HepG2 (cell line): ENCODE measurements around the gene ITGB2. TPM values are rescaled to one million over a fixed set of nuclear protein-coding genes. Genes with fewer than 3 reads are reported as not detected.

Source experiments
- ATAC-seq: fragments of 200-7000 bp; cut with Tn5 transposase; 3 replicates; pipeline ENCODE4 v1.9.1; 2020; ENCODE audit warnings: mild to moderate bottlenecking, moderate library complexity
- BruUV-seq: library from RNA; stranded (reverse); fragments of 400-500 nt; replicated peaks from 2 replicates; lab custom pipeline; 2021; lab: Mats Ljungman, UMichigan
- CTCF ChIA-PET: fragments of 300-600 bp; formaldehyde crosslinking; extraction: SDS; loops from one replicate; lab custom pipeline; 2021; ENCODE audit warnings: low total read pairs, inconsistent platforms, low intra/inter-chr PET ratio; lab: Yijun Ruan, JAX
- POLR2A ChIA-PET: fragments of 350-600 bp; sonication (Branson Sonifier 250); formaldehyde crosslinking; loops from one replicate; lab custom pipeline; 2020; ENCODE audit warnings: antibody characterized with exemption, inconsistent platforms; lab: Yijun Ruan, JAX
- DNase-seq: peaks from one replicate; pipeline ENCODE4 v3.0.0-alpha.2; 2015; ENCODE audit warnings: low spot score
- FAIRE-seq: peaks from 3 replicates; lab custom pipeline; 2011; peaks lifted over from hg19 to GRCh38; lab: Jason Lieb, UNC
- H2AFZ ChIP-seq: one replicate; pipeline ENCODE4 v1.6.1; 2011; ENCODE audit warnings: low read length, inconsistent platforms
- H3K27ac ChIP-seq: fragments of 300-600 bp; 3 replicates; pipeline ENCODE4 v1.8.0; 2011; ENCODE audit warnings: mixed run types, mild to moderate bottlenecking, mixed read lengths, low read length, inconsistent platforms; ENCODE audit not compliant: insufficient read depth; ENCODE audit errors: extremely low read length
- H3K27me3 ChIP-seq, 2 experiments: fragments of 200-600 bp in 1 of 2; 2 replicates in 1 of 2; 3 replicates in 1 of 2; pipeline versions ENCODE4 v1.6.0 to v1.8.0; 2011; ENCODE audit warnings: low read length in 2 of 2, mild to moderate bottlenecking in 2 of 2, moderate library complexity in 2 of 2, inconsistent platforms in 1 of 2; ENCODE audit not compliant: insufficient read depth in 2 of 2, control insufficient read depth in 1 of 2
- H3K36me3 ChIP-seq, 2 experiments: fragments of 200-600 bp in 1 of 2; replicated peaks in 1 of 2; 2 replicates in 1 of 2; 3 replicates in 1 of 2; pipeline versions ENCODE4 v1.5.1 to v1.8.0; 2011; ENCODE audit warnings: low read length in 2 of 2, inconsistent platforms in 1 of 2; ENCODE audit not compliant: insufficient read depth in 2 of 2, control insufficient read depth in 1 of 2
- H3K4me1 ChIP-seq: 2 replicates; pipeline ENCODE4 v1.5.1; 2012; ENCODE audit warnings: low read length, inconsistent platforms; ENCODE audit not compliant: insufficient read depth
- H3K4me2 ChIP-seq: 2 replicates; pipeline ENCODE4 v1.6.0; 2011; ENCODE audit warnings: low read depth, low read length, inconsistent platforms
- H3K4me3 ChIP-seq, 3 experiments: fragments of 200-600 bp in 1 of 3; sonication (generic), shearing (Covaris generic) in 1 of 3; replicated peaks in 1 of 3; 2 replicates each; pipeline ENCODE4 v1.5.1; 2011 to 2016; ENCODE audit warnings: low read length in 3 of 3, inconsistent platforms in 2 of 3, low read depth in 2 of 3, mild to moderate bottlenecking in 2 of 3, control low read depth in 1 of 3, mixed read lengths in 1 of 3; ENCODE audit not compliant: insufficient read depth in 1 of 3
- H3K79me2 ChIP-seq: one replicate; pipeline ENCODE4 v1.6.1; 2011; ENCODE audit warnings: low read length, inconsistent platforms; ENCODE audit not compliant: insufficient read depth
- H3K9ac ChIP-seq: 2 replicates; pipeline ENCODE4 v1.6.0; 2011; ENCODE audit warnings: mild to moderate bottlenecking, low read depth, low read length, inconsistent platforms; ENCODE audit not compliant: insufficient read depth
- H3K9me3 ChIP-seq: 2 replicates; pipeline ENCODE4 v1.5.1; 2012; ENCODE audit warnings: mild to moderate bottlenecking, low read length
- H4K20me1 ChIP-seq: 2 replicates; pipeline ENCODE4 v1.6.0; 2011; ENCODE audit warnings: inconsistent platforms, mild to moderate bottlenecking, low read length, moderate library complexity; ENCODE audit not compliant: insufficient read depth
- ATRX ChIP-seq: sonication (generic); formaldehyde crosslinking; IDR thresholded peaks from 2 replicates; pipeline ENCODE4 v1.4.0; 2020; ENCODE audit warnings: missing genetic modification reagents, borderline replicate concordance
- CBFB ChIP-seq: sonication (generic); formaldehyde crosslinking; IDR thresholded peaks from 2 replicates; pipeline ENCODE4 v1.4.0; 2020; ENCODE audit warnings: missing genetic modification reagents
- ELF1 ChIP-seq: sonication (generic); formaldehyde crosslinking; IDR thresholded peaks from 2 replicates; pipeline ENCODE4 v1.4.0; 2020; ENCODE audit warnings: missing genetic modification reagents
- GATAD1 ChIP-seq: IDR thresholded peaks from 2 replicates; pipeline ENCODE4 v1.6.1; 2016; ENCODE audit warnings: missing genetic modification reagents, missing compliant biosample characterization
- GTF3A ChIP-seq: sonication (generic); formaldehyde crosslinking; conservative IDR thresholded peaks from 2 replicates; pipeline ENCODE4 v1.4.0; 2020; ENCODE audit warnings: mild to moderate bottlenecking, missing genetic modification reagents
- HMGXB4 ChIP-seq, 2 experiments: sonication (generic) in 1 of 2; formaldehyde crosslinking in 1 of 2; IDR thresholded peaks; 2 replicates each; pipeline versions ENCODE4 v1.4.0 to v1.6.1; 2018 to 2020; ENCODE audit warnings: missing genetic modification reagents in 2 of 2, borderline replicate concordance in 1 of 2, low read depth in 1 of 2, mild to moderate bottlenecking in 1 of 2, missing biosample characterization in 1 of 2
- MBNL3 ChIP-seq: fragments of 250-450 bp; sonication (Bioruptor Pico); conservative IDR thresholded peaks from 2 replicates; pipeline ENCODE4 v1.8.0; 2022; ENCODE audit warnings: mild to moderate bottlenecking, inconsistent platforms
- NFKB2 ChIP-seq: sonication (generic); formaldehyde crosslinking; IDR thresholded peaks from 2 replicates; pipeline ENCODE4 v1.4.0; 2020; ENCODE audit warnings: missing genetic modification reagents, borderline replicate concordance
- NR2F6 ChIP-seq, 2 experiments: IDR thresholded peaks; 2 replicates each; pipeline ENCODE4 v1.6.1; 2016; ENCODE audit warnings: antibody characterized with exemption in 1 of 2, mild to moderate bottlenecking in 1 of 2
- SP140L ChIP-seq: sonication (generic); formaldehyde crosslinking; IDR thresholded peaks from 2 replicates; pipeline ENCODE4 v1.4.0; 2020; ENCODE audit warnings: missing genetic modification reagents, borderline replicate concordance
- ZNF501 ChIP-seq: sonication (generic); formaldehyde crosslinking; IDR thresholded peaks from 2 replicates; pipeline ENCODE4 v1.5.1; 2020; ENCODE audit warnings: mild to moderate bottlenecking, moderate library complexity, missing genetic modification reagents
- WGBS: methylation state at CpG from one replicate; pipeline ENCODE4 v1.1.6; 2017; ENCODE audit warnings: low lambda C conversion rate; 5-methylcytosine and 5-hydroxymethylcytosine counted together
- in situ Hi-C: cut with HindIII; loops from 2 replicates; pipeline ENCODE4 v1.10.0; 2017; ENCODE audit warnings: low pct_unique_long_range_greater_than_20kb; ENCODE audit not compliant: extremely low pct_ligation_motif_present
- intact Hi-C: fragments of 100-400 bp; cut with micrococcal nuclease; formaldehyde crosslinking; loops from one replicate; pipeline ENCODE4 v1.10.0; 2022; ENCODE audit not compliant: unreplicated experiment
- polyA plus RNA-seq, 8 experiments: library from polyadenylated mRNA; depleted of rRNA in 3 of 8; stranded (reverse) in 7 of 8; unstranded in 1 of 8; fragments of >200 nt; fragmentation: Illumina TruSeq in 4 of 8; extraction: Trizol in 4 of 8; gene quantifications; 2 replicates each; pipeline versions ENCODE4 v1.2.1 to v1.2.3, GENCODE V29; 2011 to 2016; ENCODE audit warnings: low read depth in 4 of 8, missing spikeins in 1 of 8, mixed read lengths in 1 of 8; ENCODE audit not compliant: insufficient read depth in 1 of 8
- total RNA-seq, 5 experiments: library from RNA; depleted of rRNA; stranded (reverse); fragments of >200 nt; fragmentation: Illumina TruSeq; extraction: Trizol; gene quantifications; 2 replicates each; pipeline ENCODE4 v1.2.3, GENCODE V29; 2016; ENCODE audit warnings: low read depth in 1 of 5
- TF ChIP-seq, protein P1 (sequence below): sonication (generic); formaldehyde crosslinking; IDR thresholded peaks from 2 replicates; pipeline ENCODE4 v1.8.1; 2023; ENCODE audit warnings: mild to moderate bottlenecking, missing genetic modification reagents

Gene ITGB2
- total and polyA plus RNA-seq, 2 of the 13 experiments (the other 11 are each of a cell fraction or from before 2014, with no cell fraction given): 4.2 to 18.0 TPM

GRCh38 chr21:44950351-44950750, 29.7 kb upstream of the ITGB2 start:
- Histone ChIP-seq H4K20me1 (peaks cover 22% of the 10 kb centered on the region; the same call in 1 of the 2 replicates), H3K4me2 (no peak overlapping the region), H3K9me3 (no peaks in the 10 kb centered on the region), H3K4me3 (no peak overlapping the region), H3K9ac (no peak overlapping the region), H3K27me3 (no peaks in the 10 kb centered on the region), H2AFZ (no peak overlapping the region), H3K27ac (no peak overlapping the region), H3K4me1 (peaks cover 8% of the 10 kb centered on the region; the same call in 1 of the 2 replicates), H3K79me2 (peaks cover 54% of the 10 kb centered on the region), H3K36me3 (peaks cover 22 to 58% of the 10 kb centered on the region in 2 experiments; a peak in 4 of 5 replicates)
- TF ChIP-seq NFKB2 (CRISPR knock-in tag) (0 out of 2 replicates have a peak, but pooled peaks have one; percentile 1), ATRX (CRISPR knock-in tag) (no peak), SP140L (no peak), ZNF501 (CRISPR knock-in tag) (0 out of 2 replicates have a peak, but pooled peaks have one; percentile 7), MBNL3 (CRISPR knock-in tag) (no peak)
- ATAC-seq: no peak
- 96% methylated on average over 17 of the region's 18 CpGs for WGBS
- CTCF ChIA-PET: interaction anchor here (1.5 to 1.8 kb wide), 3 partner anchors 178 to 188 kb away, joined by 7 to 29 read pairs (median 11); no protein-coding TSS in a partner anchor
- in situ Hi-C loops (no loop called here), intact Hi-C loops (no loop called here)
- POLR2A ChIA-PET: interaction anchor here (0.8 to 1.0 kb wide), 2 partner anchors 36 to 186 kb away, joined by 3 read pairs; no protein-coding TSS in a partner anchor
- FAIRE-seq: no peak
- no peak for DNase-seq
- no TSS peak for BruUV-seq

DNA sequence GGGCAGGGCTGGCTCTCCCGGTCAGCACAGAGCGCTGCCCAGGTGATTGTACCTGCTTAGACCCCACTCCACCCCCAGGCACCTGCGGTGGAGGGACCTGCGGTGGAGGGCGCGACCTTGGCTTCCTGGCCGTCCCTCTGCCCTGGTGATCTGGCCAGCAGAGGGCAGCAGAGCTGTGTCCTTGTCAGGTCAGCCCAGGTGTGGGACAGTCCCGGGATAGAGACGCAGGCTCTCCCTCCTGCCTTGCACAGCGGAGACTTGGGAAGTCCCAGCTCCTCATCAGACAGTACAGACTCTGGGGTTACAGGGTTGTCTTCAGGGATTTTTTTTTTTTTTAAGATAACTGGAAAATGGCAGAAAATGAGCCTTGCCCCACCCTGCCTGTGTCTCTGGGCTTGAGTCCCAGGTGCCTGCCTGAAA, 29.1 kb upstream of the ITGB2 start:
- Histone ChIP-seq H3K4me1 (peaks cover 8% of the 10 kb centered on the region; the same call in 1 of the 2 replicates), H3K4me2 (no peak overlapping the region), H3K4me3 (no peak overlapping the region), H3K27ac (no peak overlapping the region), H3K9me3 (no peaks in the 10 kb centered on the region), H3K9ac (no peak overlapping the region), H4K20me1 (peaks cover 22% of the 10 kb centered on the region; the same call in 1 of the 2 replicates), H3K36me3 (peaks cover 21 to 61% of the 10 kb centered on the region in 2 experiments), H3K79me2 (peaks cover 57% of the 10 kb centered on the region), H2AFZ (no peak overlapping the region), H3K27me3 (no peaks in the 10 kb centered on the region)
- DNase-seq (peak; percentile 57), FAIRE-seq (peak; percentile 60), ATAC-seq (peak; percentile 91)
- intact Hi-C loops (loop anchor here (1.0 kb wide), 1 partner anchor 179 kb away; no protein-coding TSS in a partner anchor), in situ Hi-C loops (loop anchor here (5.0 kb wide), 1 partner anchor 188 kb away; no protein-coding TSS in a partner anchor)
- 37% methylated on average over 3 of the region's 10 CpGs for WGBS
- ChIA-PET CTCF (interaction anchor here (1.5 to 1.8 kb wide), 3 partner anchors 179 to 189 kb away, joined by 7 to 29 read pairs (median 11); no protein-coding TSS in a partner anchor), POLR2A (interaction anchor here (0.8 to 1.0 kb wide), 2 partner anchors 36 to 187 kb away, joined by 3 read pairs; no protein-coding TSS in a partner anchor)
- BruUV-seq: no TSS peak
- TF ChIP-seq ELF1 (CRISPR knock-in tag) (0 out of 2 replicates have a peak, but pooled peaks have one; percentile 17), NR2F6 (IDR thresholded peaks at IDR 0.05) (peak; percentile 54; the same call in 1 of the 2 replicates), NR2F6 (CRISPR knock-in tag; IDR thresholded peaks at IDR 0.05) (peak; percentile 85), HMGXB4 (CRISPR knock-in tag; IDR thresholded peaks at IDR 0.05; ENCODE audit: borderline replicate concordance in 1 of 2, low read depth in 1 of 2) (peak in 1 of 2 experiments; percentile 64; a peak in 1 of 4 replicates), GATAD1 (peak; percentile 28; the same call in 1 of the 2 replicates), GTF3A (no peak), CBFB (CRISPR knock-in tag) (0 out of 2 replicates have a peak, but pooled peaks have one; percentile 25)
- TF ChIP-seq, protein P1, sequence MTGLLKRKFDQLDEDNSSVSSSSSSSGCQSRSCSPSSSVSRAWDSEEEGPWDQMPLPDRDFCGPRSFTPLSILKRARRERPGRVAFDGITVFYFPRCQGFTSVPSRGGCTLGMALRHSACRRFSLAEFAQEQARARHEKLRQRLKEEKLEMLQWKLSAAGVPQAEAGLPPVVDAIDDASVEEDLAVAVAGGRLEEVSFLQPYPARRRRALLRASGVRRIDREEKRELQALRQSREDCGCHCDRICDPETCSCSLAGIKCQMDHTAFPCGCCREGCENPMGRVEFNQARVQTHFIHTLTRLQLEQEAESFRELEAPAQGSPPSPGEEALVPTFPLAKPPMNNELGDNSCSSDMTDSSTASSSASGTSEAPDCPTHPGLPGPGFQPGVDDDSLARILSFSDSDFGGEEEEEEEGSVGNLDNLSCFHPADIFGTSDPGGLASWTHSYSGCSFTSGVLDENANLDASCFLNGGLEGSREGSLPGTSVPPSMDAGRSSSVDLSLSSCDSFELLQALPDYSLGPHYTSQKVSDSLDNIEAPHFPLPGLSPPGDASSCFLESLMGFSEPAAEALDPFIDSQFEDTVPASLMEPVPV: no peak
